Liver (tissue), 9 donors: Measurements from ENCODE around the gene EPB41L3. TPM values are rescaled to one million over a fixed set of nuclear protein-coding genes. Genes with fewer than 3 reads are reported as not detected.
"Not testable (repeated sequence)": the region's sequence is repeated elsewhere in the genome, so short reads cannot be mapped to it uniquely, and the experiment has no call there.

Experiments
- DNase-seq: peaks from one replicate; pipeline ENCODE4 v3.0.0-alpha.2; 2017; ENCODE audit warnings: low spot score
- H3K27ac ChIP-seq, 2 donors: one replicate each; pipeline ENCODE4 v1.7.0; 2013; ENCODE audit warnings: inconsistent platforms in 2 of 2, low read length in 2 of 2, control low read depth in 1 of 2, low read depth in 1 of 2, mild to moderate bottlenecking in 1 of 2
- H3K27me3 ChIP-seq, 4 donors: one replicate each; pipeline versions ENCODE4 v1.6.1 to v1.7.0; 2013; ENCODE audit warnings: low read length in 3 of 4, inconsistent platforms in 1 of 4, mild to moderate bottlenecking in 1 of 4, moderate library complexity in 1 of 4; ENCODE audit not compliant: control insufficient read depth in 4 of 4, insufficient read depth in 4 of 4
- H3K36me3 ChIP-seq, 4 donors: one replicate each; pipeline versions ENCODE4 v1.6.1 to v1.7.0; 2013; ENCODE audit warnings: low read length in 3 of 4, mild to moderate bottlenecking in 3 of 4, low read depth in 1 of 4, moderate library complexity in 1 of 4; ENCODE audit not compliant: control insufficient read depth in 4 of 4, insufficient read depth in 3 of 4
- H3K4me1 ChIP-seq, 4 donors: one replicate each; pipeline versions ENCODE4 v1.6.1 to v1.7.0; 2013; ENCODE audit warnings: low read length in 3 of 4, mild to moderate bottlenecking in 3 of 4, moderate library complexity in 1 of 4; ENCODE audit not compliant: control insufficient read depth in 4 of 4, insufficient read depth in 4 of 4
- H3K4me3 ChIP-seq, 3 donors: one replicate each; pipeline versions ENCODE4 v1.6.1 to v1.7.0; 2013; ENCODE audit warnings: low read length in 3 of 3, control low read depth in 1 of 3, low read depth in 1 of 3, mild to moderate bottlenecking in 1 of 3
- H3K9ac ChIP-seq, 2 donors: one replicate each; pipeline ENCODE4 v1.7.0; 2013; ENCODE audit warnings: low read length in 2 of 2, mild to moderate bottlenecking in 2 of 2, moderate library complexity in 2 of 2, control low read depth in 1 of 2, low read depth in 1 of 2
- H3K9me3 ChIP-seq, 4 donors: one replicate each; pipeline versions ENCODE4 v1.6.1 to v1.7.0; 2013; ENCODE audit warnings: low read length in 3 of 4; ENCODE audit not compliant: control insufficient read depth in 4 of 4
- EGR1 ChIP-seq, 2 donors: IDR thresholded peaks; 2 replicates each; pipeline ENCODE4 v1.6.1; 2016 to 2018; ENCODE audit warnings: antibody characterized with exemption in 2 of 2, low read depth in 2 of 2
- FOXA1 ChIP-seq: IDR thresholded peaks from 2 replicates; pipeline ENCODE4 v1.6.1; 2016; ENCODE audit warnings: antibody characterized with exemption
- FOXA2 ChIP-seq: IDR thresholded peaks from 2 replicates; pipeline ENCODE4 v1.6.1; 2016; ENCODE audit warnings: antibody characterized with exemption
- GABPA ChIP-seq, 2 donors: IDR thresholded peaks in 1 of 2; conservative IDR thresholded peaks in 1 of 2; 2 replicates each; pipeline ENCODE4 v1.6.1; 2016; ENCODE audit warnings: antibody characterized with exemption in 2 of 2, mild to moderate bottlenecking in 1 of 2, moderate library complexity in 1 of 2
- HNF4A ChIP-seq, 2 donors: conservative IDR thresholded peaks; 2 replicates each; pipeline ENCODE4 v1.6.1; 2016; ENCODE audit warnings: antibody characterized with exemption in 2 of 2, mild to moderate bottlenecking in 2 of 2
- HNF4G ChIP-seq: IDR thresholded peaks from 2 replicates; pipeline ENCODE4 v1.6.1; 2016; ENCODE audit warnings: antibody characterized with exemption
- NR2F2 ChIP-seq: IDR thresholded peaks from 2 replicates; pipeline ENCODE4 v1.6.1; 2016; ENCODE audit warnings: antibody characterized with exemption
- RAD21 ChIP-seq, 2 donors: IDR thresholded peaks; 2 replicates each; pipeline ENCODE4 v1.6.1; 2016; ENCODE audit warnings: antibody characterized with exemption in 2 of 2, mild to moderate bottlenecking in 2 of 2
- RXRA ChIP-seq, 2 donors: IDR thresholded peaks; 2 replicates each; pipeline ENCODE4 v1.6.1; 2017 to 2018; ENCODE audit warnings: antibody characterized with exemption in 2 of 2, mild to moderate bottlenecking in 1 of 2
- SP1 ChIP-seq: IDR thresholded peaks from 2 replicates; pipeline ENCODE4 v1.6.1; 2018; ENCODE audit warnings: antibody characterized with exemption, mild to moderate bottlenecking
- YY1 ChIP-seq: IDR thresholded peaks from 2 replicates; pipeline ENCODE4 v1.6.1; 2016; ENCODE audit warnings: antibody characterized with exemption, mild to moderate bottlenecking
- ZBTB33 ChIP-seq: IDR thresholded peaks from 2 replicates; pipeline ENCODE4 v1.6.1; 2016; ENCODE audit warnings: antibody characterized with exemption
- WGBS: extraction: QIAGEN DNeasy Blood & Tissue Kit; methylation state at CpG from one replicate; pipeline ENCODE4 v1.1.7; 2013; 5-methylcytosine and 5-hydroxymethylcytosine counted together
- polyA plus RNA-seq, 2 donors: library from polyadenylated mRNA; stranded (reverse) in 1 of 2; unstranded in 1 of 2; fragments of 200-250 nt in 1 of 2; fragments of >200 nt in 1 of 2; fragmentation: Nextera tagmentation in 1 of 2; extraction: Ambion mirVana in 1 of 2; gene quantifications; one replicate each; pipeline versions ENCODE4 v1.2.1 to v1.2.3, GENCODE V29; 2013 to 2015
- total RNA-seq, 2 donors: library from RNA; depleted of rRNA; stranded (reverse); fragments of >200 nt; gene quantifications; one replicate each; pipeline ENCODE4 v1.2.3, GENCODE V29; 2014
- TF ChIP-seq, protein P1 (sequence below): IDR thresholded peaks from 2 replicates; pipeline ENCODE4 v1.6.1; 2016; ENCODE audit warnings: antibody characterized with exemption
- TF ChIP-seq, protein P2 (sequence below): IDR thresholded peaks from 2 replicates; pipeline ENCODE4 v1.6.1; 2016; ENCODE audit warnings: antibody characterized with exemption, mild to moderate bottlenecking
- donor health status: healthy.
- donor health status: healthy.
- donor health status: healthy.
- donor health status: healthy.
- donor health status: healthy.

Gene EPB41L3
- total and polyA plus RNA-seq, 4 donors = 1.4 to 14.5 (median 5.1) TPM

DNA sequence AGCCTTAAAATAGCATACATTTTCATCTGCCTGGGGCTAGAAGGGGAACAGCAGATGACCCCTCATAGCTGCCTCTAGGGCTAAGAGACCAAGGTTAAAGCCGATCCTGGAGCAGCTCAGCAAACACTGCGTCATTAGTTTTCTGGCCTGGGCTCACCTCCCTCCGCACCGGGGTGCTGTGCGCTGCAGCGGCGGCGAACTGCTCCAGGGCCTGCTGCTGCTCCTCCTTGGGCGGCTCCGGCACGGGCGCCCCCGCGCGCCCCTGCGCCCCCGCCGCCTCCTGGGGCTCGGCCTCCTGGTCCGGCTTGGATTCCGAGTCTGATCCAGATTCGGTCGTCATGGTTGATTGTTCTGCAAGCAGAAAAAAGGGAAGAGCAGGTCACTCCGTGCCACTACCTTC lies 55.0 kb downstream of the EPB41L3 start:
- H3K36me3 ChIP-seq = no peaks in the 10 kb centered on the region
- H3K4me1 ChIP-seq = no peaks in the 10 kb centered on the region
- TF ChIP-seq YY1 (no peak), HNF4A (conservative IDR thresholded peaks at IDR 0.05) (no peak), RXRA (IDR thresholded peaks at IDR 0.05) (no peak), FOXA1 (no peak), ZBTB33 (no peak), FOXA2 (no peak), HNF4G (no peak), GABPA (IDR thresholded peaks at IDR 0.05 in 1 of 2, conservative IDR thresholded peaks at IDR 0.05 in 1 of 2) (no peak), EGR1 (IDR thresholded peaks at IDR 0.05; ENCODE audit: low read depth in 2 of 2) (no peak), RAD21 (IDR thresholded peaks at IDR 0.05) (no peak)
- TF ChIP-seq, protein P1, sequence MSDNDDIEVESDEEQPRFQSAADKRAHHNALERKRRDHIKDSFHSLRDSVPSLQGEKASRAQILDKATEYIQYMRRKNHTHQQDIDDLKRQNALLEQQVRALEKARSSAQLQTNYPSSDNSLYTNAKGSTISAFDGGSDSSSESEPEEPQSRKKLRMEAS = no peak
- TF ChIP-seq, protein P2, sequence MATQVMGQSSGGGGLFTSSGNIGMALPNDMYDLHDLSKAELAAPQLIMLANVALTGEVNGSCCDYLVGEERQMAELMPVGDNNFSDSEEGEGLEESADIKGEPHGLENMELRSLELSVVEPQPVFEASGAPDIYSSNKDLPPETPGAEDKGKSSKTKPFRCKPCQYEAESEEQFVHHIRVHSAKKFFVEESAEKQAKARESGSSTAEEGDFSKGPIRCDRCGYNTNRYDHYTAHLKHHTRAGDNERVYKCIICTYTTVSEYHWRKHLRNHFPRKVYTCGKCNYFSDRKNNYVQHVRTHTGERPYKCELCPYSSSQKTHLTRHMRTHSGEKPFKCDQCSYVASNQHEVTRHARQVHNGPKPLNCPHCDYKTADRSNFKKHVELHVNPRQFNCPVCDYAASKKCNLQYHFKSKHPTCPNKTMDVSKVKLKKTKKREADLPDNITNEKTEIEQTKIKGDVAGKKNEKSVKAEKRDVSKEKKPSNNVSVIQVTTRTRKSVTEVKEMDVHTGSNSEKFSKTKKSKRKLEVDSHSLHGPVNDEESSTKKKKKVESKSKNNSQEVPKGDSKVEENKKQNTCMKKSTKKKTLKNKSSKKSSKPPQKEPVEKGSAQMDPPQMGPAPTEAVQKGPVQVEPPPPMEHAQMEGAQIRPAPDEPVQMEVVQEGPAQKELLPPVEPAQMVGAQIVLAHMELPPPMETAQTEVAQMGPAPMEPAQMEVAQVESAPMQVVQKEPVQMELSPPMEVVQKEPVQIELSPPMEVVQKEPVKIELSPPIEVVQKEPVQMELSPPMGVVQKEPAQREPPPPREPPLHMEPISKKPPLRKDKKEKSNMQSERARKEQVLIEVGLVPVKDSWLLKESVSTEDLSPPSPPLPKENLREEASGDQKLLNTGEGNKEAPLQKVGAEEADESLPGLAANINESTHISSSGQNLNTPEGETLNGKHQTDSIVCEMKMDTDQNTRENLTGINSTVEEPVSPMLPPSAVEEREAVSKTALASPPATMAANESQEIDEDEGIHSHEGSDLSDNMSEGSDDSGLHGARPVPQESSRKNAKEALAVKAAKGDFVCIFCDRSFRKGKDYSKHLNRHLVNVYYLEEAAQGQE = no peak
- DNase-seq = no peak
- H3K9me3 ChIP-seq = peaks cover 0 to 5% (median 0%) of the 10 kb centered on the region in 4 donors
- WGBS = 48% methylated on average over 24 of the region's 24 CpGs
- no peak overlapping the region for H3K4me3 ChIP-seq
- H3K27me3 ChIP-seq = no peaks in the 10 kb centered on the region
- H3K27ac ChIP-seq = no peak overlapping the region
- no peak overlapping the region for H3K9ac ChIP-seq

DNA sequence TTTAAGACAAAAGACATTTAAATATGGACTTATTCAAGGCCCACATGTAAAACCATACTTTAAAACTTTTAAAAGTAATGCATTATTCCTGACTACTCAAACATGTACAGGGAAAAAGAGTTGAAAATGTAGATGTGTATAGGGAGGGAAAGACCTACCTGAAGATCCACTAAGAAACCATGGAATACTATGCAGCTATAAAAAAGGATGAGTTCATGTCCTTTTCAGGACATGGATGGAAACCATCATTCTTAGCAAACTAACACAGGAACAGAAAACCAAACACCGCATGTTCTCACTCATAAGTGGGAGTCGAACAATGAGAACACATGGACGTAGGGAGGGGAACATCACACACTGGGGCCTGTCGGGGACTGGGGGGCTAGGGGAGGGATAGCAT lies 55.8 kb downstream of the EPB41L3 start:
- H3K9me3 ChIP-seq, DNase-seq, H3K36me3 ChIP-seq, H3K9ac ChIP-seq, H3K27me3 ChIP-seq, H3K4me1 ChIP-seq, H3K27ac ChIP-seq, H3K4me3 ChIP-seq: not testable (repeated sequence)
- WGBS = 96% methylated on average over 4 of the region's 4 CpGs

GRCh38 chr18:5484526-5484925 lies 59.3 kb downstream of the EPB41L3 start:
- H3K27ac ChIP-seq = no peak overlapping the region
- H3K9me3 ChIP-seq = peaks cover 0 to 5% (median 0%) of the 10 kb centered on the region in 4 donors
- no peaks in the 10 kb centered on the region for H3K27me3 ChIP-seq
- no peaks in the 10 kb centered on the region for H3K36me3 ChIP-seq
- H3K9ac ChIP-seq = no peak overlapping the region
- H3K4me1 ChIP-seq = no peaks in the 10 kb centered on the region
- no peak overlapping the region for H3K4me3 ChIP-seq
- no peak for DNase-seq
- 82% methylated on average over 2 of the region's 2 CpGs for WGBS
- no peak for TF ChIP-seq YY1
- no peak for TF ChIP-seq FOXA1
- TF ChIP-seq, protein P1 = no peak
- TF ChIP-seq SP1 = no peak
- TF ChIP-seq, protein P2 = no peak
- TF ChIP-seq ZBTB33 = no peak
- TF ChIP-seq NR2F2 = no peak
- TF ChIP-seq GABPA (IDR thresholded peaks at IDR 0.05 in 1 of 2, conservative IDR thresholded peaks at IDR 0.05 in 1 of 2) = no peak
- no peak for TF ChIP-seq FOXA2
